Astrocyte (in vitro differentiated cells and primary cell): Measurements from ENCODE around the gene KMT2A.

Experiments
- EZH2 ChIP-seq: IDR thresholded peaks from 2 replicates; pipeline ENCODE4 v1.6.1; 2012; ENCODE audit warnings: mild to moderate bottlenecking, low read length, inconsistent platforms; ENCODE audit not compliant: insufficient read depth
- TF ChIP-seq, protein P1 (sequence below): IDR thresholded peaks from 2 replicates; pipeline ENCODE4 v1.5.1; 2011; ENCODE audit warnings: low read depth, mild to moderate bottlenecking, inconsistent platforms, low read length, moderate library complexity; ENCODE audit not compliant: insufficient read depth

DNA sequence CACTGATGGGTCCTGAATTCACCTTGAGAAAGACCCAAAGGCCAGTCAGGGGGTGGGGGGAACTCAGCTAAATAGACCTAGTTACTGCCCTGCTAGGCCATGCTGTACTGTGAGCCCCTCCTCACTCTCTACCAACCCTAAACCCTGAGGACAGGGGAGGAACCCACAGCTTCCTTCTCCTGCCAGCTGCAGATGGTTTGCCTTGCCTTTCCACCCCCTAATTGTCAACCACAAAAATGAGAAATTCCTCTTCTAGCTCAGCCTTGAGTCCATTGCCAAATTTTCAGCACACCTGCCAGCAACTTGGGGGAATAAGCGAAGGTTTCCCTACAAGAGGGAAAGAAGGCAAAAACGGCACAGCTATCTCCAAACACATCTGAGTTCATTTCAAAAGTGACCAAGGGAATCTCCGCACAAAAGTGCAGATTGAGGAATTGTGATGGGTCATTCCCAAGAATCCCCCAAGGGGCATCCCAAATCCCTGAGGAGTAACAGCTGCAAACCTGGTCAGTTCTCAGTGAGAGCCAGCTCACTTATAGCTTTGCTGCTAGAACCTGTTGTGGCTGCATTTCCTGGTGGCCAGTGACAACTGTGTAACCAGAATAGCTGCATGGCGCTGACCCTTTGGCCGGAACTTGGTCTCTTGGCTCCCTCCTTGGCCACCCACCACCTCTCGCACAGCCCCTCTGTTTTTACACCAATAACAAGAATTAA, 88.6 kb downstream of the KMT2A start:
- TF ChIP-seq EZH2: no peak
- TF ChIP-seq, protein P1, sequence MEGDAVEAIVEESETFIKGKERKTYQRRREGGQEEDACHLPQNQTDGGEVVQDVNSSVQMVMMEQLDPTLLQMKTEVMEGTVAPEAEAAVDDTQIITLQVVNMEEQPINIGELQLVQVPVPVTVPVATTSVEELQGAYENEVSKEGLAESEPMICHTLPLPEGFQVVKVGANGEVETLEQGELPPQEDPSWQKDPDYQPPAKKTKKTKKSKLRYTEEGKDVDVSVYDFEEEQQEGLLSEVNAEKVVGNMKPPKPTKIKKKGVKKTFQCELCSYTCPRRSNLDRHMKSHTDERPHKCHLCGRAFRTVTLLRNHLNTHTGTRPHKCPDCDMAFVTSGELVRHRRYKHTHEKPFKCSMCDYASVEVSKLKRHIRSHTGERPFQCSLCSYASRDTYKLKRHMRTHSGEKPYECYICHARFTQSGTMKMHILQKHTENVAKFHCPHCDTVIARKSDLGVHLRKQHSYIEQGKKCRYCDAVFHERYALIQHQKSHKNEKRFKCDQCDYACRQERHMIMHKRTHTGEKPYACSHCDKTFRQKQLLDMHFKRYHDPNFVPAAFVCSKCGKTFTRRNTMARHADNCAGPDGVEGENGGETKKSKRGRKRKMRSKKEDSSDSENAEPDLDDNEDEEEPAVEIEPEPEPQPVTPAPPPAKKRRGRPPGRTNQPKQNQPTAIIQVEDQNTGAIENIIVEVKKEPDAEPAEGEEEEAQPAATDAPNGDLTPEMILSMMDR: no peak
